SK-N-SH treated with all-trans-retinoic acid at 6 μM for 48 hours (cell line): ENCODE results near the gene MIGA1.

Experiments
- BACH2 ChIP-seq: fragments of 250-450 bp; sonication (Bioruptor Pico); IDR thresholded peaks from 2 replicates; pipeline ENCODE4 v1.9.0; 2021; ENCODE audit warnings: mild to moderate bottlenecking, borderline replicate concordance
- CREB5 ChIP-seq: fragments of 250-450 bp; sonication (Bioruptor Pico); IDR thresholded peaks from 2 replicates; pipeline ENCODE4 v1.5.1; 2020; ENCODE audit warnings: low read depth, mild to moderate bottlenecking, moderate library complexity
- PPARA ChIP-seq: fragments of 250-450 bp; sonication (Bioruptor Pico); IDR thresholded peaks from 2 replicates; pipeline ENCODE4 v1.5.0; 2020; ENCODE audit warnings: mild to moderate bottlenecking, borderline replicate concordance
- RARB ChIP-seq: fragments of 250-450 bp; sonication (Bioruptor Pico); IDR thresholded peaks from 2 replicates; pipeline ENCODE4 v1.8.0; 2021; ENCODE audit warnings: mild to moderate bottlenecking, moderate library complexity
- TCF4 ChIP-seq: fragments of 250-450 bp; sonication (Bioruptor Pico); IDR thresholded peaks from 2 replicates; pipeline ENCODE4 v1.8.0; 2021; ENCODE audit warnings: mild to moderate bottlenecking, moderate library complexity, borderline replicate concordance
- TF ChIP-seq, protein P1 (sequence below): fragments of 250-450 bp; sonication (Bioruptor Pico); IDR thresholded peaks from 2 replicates; pipeline ENCODE4 v1.8.0; 2021; ENCODE audit warnings: low read depth, mild to moderate bottlenecking, moderate library complexity, borderline replicate concordance
- TF ChIP-seq, protein P2 (sequence below): fragments of 250-450 bp; sonication (Bioruptor Pico); IDR thresholded peaks from 2 replicates; pipeline ENCODE4 v1.5.0; 2020; ENCODE audit warnings: mild to moderate bottlenecking, moderate library complexity

- TF ChIP-seq, protein P1, sequence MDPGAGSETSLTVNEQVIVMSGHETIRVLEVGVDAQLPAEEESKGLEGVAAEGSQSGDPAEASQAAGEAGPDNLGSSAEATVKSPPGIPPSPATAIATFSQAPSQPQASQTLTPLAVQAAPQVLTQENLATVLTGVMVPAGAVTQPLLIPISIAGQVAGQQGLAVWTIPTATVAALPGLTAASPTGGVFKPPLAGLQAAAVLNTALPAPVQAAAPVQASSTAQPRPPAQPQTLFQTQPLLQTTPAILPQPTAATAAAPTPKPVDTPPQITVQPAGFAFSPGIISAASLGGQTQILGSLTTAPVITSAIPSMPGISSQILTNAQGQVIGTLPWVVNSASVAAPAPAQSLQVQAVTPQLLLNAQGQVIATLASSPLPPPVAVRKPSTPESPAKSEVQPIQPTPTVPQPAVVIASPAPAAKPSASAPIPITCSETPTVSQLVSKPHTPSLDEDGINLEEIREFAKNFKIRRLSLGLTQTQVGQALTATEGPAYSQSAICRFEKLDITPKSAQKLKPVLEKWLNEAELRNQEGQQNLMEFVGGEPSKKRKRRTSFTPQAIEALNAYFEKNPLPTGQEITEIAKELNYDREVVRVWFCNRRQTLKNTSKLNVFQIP (CRISPR knock-in tag) = no peak
- TF ChIP-seq RARB = no peak
- no peak for TF ChIP-seq PPARA (CRISPR knock-in tag)
- no peak for TF ChIP-seq BACH2
- no peak for TF ChIP-seq CREB5 (CRISPR knock-in tag)
- TF ChIP-seq, protein P2, sequence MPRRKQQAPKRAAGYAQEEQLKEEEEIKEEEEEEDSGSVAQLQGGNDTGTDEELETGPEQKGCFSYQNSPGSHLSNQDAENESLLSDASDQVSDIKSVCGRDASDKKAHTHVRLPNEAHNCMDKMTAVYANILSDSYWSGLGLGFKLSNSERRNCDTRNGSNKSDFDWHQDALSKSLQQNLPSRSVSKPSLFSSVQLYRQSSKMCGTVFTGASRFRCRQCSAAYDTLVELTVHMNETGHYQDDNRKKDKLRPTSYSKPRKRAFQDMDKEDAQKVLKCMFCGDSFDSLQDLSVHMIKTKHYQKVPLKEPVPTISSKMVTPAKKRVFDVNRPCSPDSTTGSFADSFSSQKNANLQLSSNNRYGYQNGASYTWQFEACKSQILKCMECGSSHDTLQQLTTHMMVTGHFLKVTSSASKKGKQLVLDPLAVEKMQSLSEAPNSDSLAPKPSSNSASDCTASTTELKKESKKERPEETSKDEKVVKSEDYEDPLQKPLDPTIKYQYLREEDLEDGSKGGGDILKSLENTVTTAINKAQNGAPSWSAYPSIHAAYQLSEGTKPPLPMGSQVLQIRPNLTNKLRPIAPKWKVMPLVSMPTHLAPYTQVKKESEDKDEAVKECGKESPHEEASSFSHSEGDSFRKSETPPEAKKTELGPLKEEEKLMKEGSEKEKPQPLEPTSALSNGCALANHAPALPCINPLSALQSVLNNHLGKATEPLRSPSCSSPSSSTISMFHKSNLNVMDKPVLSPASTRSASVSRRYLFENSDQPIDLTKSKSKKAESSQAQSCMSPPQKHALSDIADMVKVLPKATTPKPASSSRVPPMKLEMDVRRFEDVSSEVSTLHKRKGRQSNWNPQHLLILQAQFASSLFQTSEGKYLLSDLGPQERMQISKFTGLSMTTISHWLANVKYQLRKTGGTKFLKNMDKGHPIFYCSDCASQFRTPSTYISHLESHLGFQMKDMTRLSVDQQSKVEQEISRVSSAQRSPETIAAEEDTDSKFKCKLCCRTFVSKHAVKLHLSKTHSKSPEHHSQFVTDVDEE (CRISPR knock-in tag) = no peak
- TF ChIP-seq TCF4 (CRISPR knock-in tag) = no peak
These were observed 120.3 kb downstream of the MIGA1 start for GRCh38 chr1:77899647-77900320.
